Glomerular visceral epithelial cell (primary cell): ENCODE results near the gene MED13L.
"Not testable (repeated sequence)": the region's sequence is repeated elsewhere in the genome, so short reads cannot be mapped to it uniquely, and the experiment has no call there.

ENCODE experiments used
- DNase-seq: peaks from one replicate; pipeline ENCODE4 v3.0.0-alpha.2; 2016; ENCODE audit errors: extremely low spot score

Gene MED13L

GRCh38 chr12:116153113-116153512, 124.4 kb downstream of the MED13L start:
- no peak for DNase-seq

- DNase-seq: peak; percentile 87
These were observed 125.2 kb downstream of the MED13L start for GRCh38 chr12:116152268-116152667.

- no peak for DNase-seq
These were observed 127.0 kb downstream of the MED13L start for GRCh38 chr12:116150452-116150851.

GRCh38 chr12:116150001-116150400, 127.5 kb downstream of the MED13L start:
- peak; percentile 59 for DNase-seq

GRCh38 chr12:116148844-116149243, 128.6 kb downstream of the MED13L start:
- DNase-seq: no peak

- DNase-seq: no peak
These were observed 131.1 kb downstream of the MED13L start for GRCh38 chr12:116146386-116146785.

- no peak for DNase-seq
These were observed 132.0 kb downstream of the MED13L start for GRCh38 chr12:116145451-116145850.

GRCh38 chr12:116144384-116144783, 133.1 kb downstream of the MED13L start:
- no peak for DNase-seq

- peak; percentile 47 for DNase-seq
These were observed 133.6 kb downstream of the MED13L start for GRCh38 chr12:116143909-116144308.

- DNase-seq: peak; percentile 66
These were observed 134.3 kb downstream of the MED13L start for GRCh38 chr12:116142936-116143898.

- DNase-seq: no peak
These were observed 135.7 kb downstream of the MED13L start for GRCh38 chr12:116141833-116142162.

- DNase-seq: no peak
These were observed 136.2 kb downstream of the MED13L start for GRCh38 chr12:116141110-116141832.

- DNase-seq: no peak
These were observed 137.0 kb downstream of the MED13L start for GRCh38 chr12:116140529-116140928.

- peak; percentile 64 for DNase-seq
These were observed 138.7 kb downstream of the MED13L start for GRCh38 chr12:116138781-116139180.

GRCh38 chr12:116138364-116138763, 139.1 kb downstream of the MED13L start:
- peak; percentile 64 for DNase-seq

- no peak for DNase-seq
These were observed 140.2 kb downstream of the MED13L start for GRCh38 chr12:116137318-116137717.

GRCh38 chr12:116136340-116136739, 141.2 kb downstream of the MED13L start:
- DNase-seq: no peak

GRCh38 chr12:116135209-116135930, 142.1 kb downstream of the MED13L start:
- DNase-seq: peak; percentile 83

GRCh38 chr12:116133636-116134214, 143.8 kb downstream of the MED13L start:
- no peak for DNase-seq

- no peak for DNase-seq
These were observed 144.3 kb downstream of the MED13L start for GRCh38 chr12:116133149-116133548.

- DNase-seq: not testable (repeated sequence)
These were observed 145.5 kb downstream of the MED13L start for GRCh38 chr12:116131987-116132386.

- DNase-seq: no peak
These were observed 146.3 kb downstream of the MED13L start for GRCh38 chr12:116131176-116131575.
